Upper lobe of left lung (tissue), 6 donors: ENCODE results near the gene HCK. TPM values are rescaled to one million over a fixed set of nuclear protein-coding genes. Genes with fewer than 3 reads are reported as not detected.

Experiments used
- ATAC-seq, 2 donors: fragments of 200-7000 bp; cut with Tn5 transposase; one replicate each; pipeline ENCODE4 v1.9.1; 2022; ENCODE audit warnings: mild to moderate bottlenecking in 2 of 2, moderate library complexity in 2 of 2; ENCODE audit not compliant: low FRiP score in 2 of 2
- DNase-seq, 2 donors: peaks; one replicate each; pipeline ENCODE4 v3.0.0-alpha.2; 2019 to 2020
- H3K27ac ChIP-seq, 4 donors: fragments of 200-600 bp; sonication (generic); one replicate each; pipeline ENCODE4 v1.5.1; 2016 to 2019
- H3K27me3 ChIP-seq, 4 donors: fragments of 200-600 bp; sonication (generic); one replicate each; pipeline ENCODE4 v1.5.1; 2017 to 2019
- H3K36me3 ChIP-seq, 4 donors: fragments of 200-600 bp; sonication (generic); one replicate each; pipeline ENCODE4 v1.5.1; 2016 to 2019
- H3K4me1 ChIP-seq, 4 donors: fragments of 200-600 bp; sonication (generic); one replicate each; pipeline ENCODE4 v1.5.1; 2018 to 2019
- H3K4me3 ChIP-seq, 4 donors: fragments of 200-600 bp; sonication (generic); one replicate each; pipeline ENCODE4 v1.5.1; 2017 to 2019; ENCODE audit warnings: mild to moderate bottlenecking in 2 of 4, moderate library complexity in 1 of 4
- H3K9me3 ChIP-seq, 4 donors: fragments of 200-600 bp; sonication (generic); one replicate each; pipeline ENCODE4 v1.5.1; 2018 to 2019
- EP300 ChIP-seq, 4 donors: sonication (generic); formaldehyde crosslinking; IDR thresholded peaks; one replicate each; pipeline ENCODE4 v1.5.1; 2017; ENCODE audit warnings: antibody characterized with exemption in 4 of 4, control low read depth in 2 of 4
- POLR2A ChIP-seq, 4 donors: fragments of 450-650 bp; IDR thresholded peaks; one replicate each; pipeline ENCODE4 v1.5.1; 2016 to 2017; ENCODE audit warnings: antibody characterized with exemption in 4 of 4, mild to moderate bottlenecking in 2 of 4
- POLR2AphosphoS5 ChIP-seq, 2 donors: sonication (generic); formaldehyde crosslinking; IDR thresholded peaks; one replicate each; pipeline ENCODE4 v1.5.1; 2017; ENCODE audit warnings: antibody characterized with exemption in 2 of 2
- WGBS, 2 donors: methylation state at CpG; one replicate each; pipeline ENCODE4 v1.1.5; 2017 to 2018; 5-methylcytosine and 5-hydroxymethylcytosine counted together
- total RNA-seq, 6 donors: library from RNA; depleted of rRNA in 4 of 6; stranded (reverse); fragments of >200 nt in 4 of 6; gene quantifications; one replicate each; pipeline versions ENCODE4 v1.1.0 to v1.2.1, GENCODE V29; 2016 to 2021
- TF ChIP-seq, protein P1 (sequence below), 6 experiments: fragments of 450-650 bp in 4 of 6; fragments of 200-600 bp in 2 of 6; sonication (generic) in 2 of 6; IDR thresholded peaks; one replicate each; pipeline ENCODE4 v1.5.1; 2016 to 2019; ENCODE audit warnings: antibody characterized with exemption in 6 of 6
- donor health status: DM: no; HTN: no; CAD: no; lungs with moderate emphysema.
- donor health status: DM: no; HTN: yes; CAD: no; lungs with severe emphysema.

HCK gene
- total RNA-seq, 6 donors from 2014 or later = 27.7 to 93.9 (median 69.1) TPM

DNA sequence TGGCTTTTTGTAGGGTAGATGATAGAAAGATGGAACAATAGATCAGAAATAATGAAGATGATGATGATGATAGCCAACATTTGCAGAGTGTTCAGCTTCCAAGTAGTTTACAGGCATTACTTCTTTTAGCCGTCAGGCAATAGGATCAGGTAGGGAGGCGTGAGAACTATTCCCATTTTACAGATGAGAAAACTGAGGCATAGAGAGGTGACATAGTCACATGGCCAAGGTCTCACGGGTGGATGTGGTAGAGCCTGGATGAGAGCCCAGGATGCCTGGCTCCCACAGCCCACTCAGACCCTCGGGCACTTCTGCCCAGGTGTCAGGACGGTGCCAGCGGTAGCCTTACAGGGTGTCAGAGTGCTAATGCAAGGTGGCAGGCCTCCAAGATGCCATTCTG is 31.4 kb downstream of the HCK start:
- ATAC-seq = no peak
- Histone ChIP-seq H3K9me3 (no peaks in the 10 kb centered on the region), H3K4me3 (no peak overlapping the region), H3K27me3 (no peaks in the 10 kb centered on the region), H3K36me3 (no peaks in the 10 kb centered on the region), H3K4me1 (no peaks in the 10 kb centered on the region), H3K27ac (no peak overlapping the region)
- 84 to 87% methylated on average over 5 to 6 of the region's 6 CpGs for WGBS, 2 donors
- no peak for DNase-seq
- TF ChIP-seq POLR2A (IDR thresholded peaks at IDR 0.05) (no peak), POLR2AphosphoS5 (IDR thresholded peaks at IDR 0.05) (no peak), EP300 (IDR thresholded peaks at IDR 0.05) (no peak)
- TF ChIP-seq, protein P1, sequence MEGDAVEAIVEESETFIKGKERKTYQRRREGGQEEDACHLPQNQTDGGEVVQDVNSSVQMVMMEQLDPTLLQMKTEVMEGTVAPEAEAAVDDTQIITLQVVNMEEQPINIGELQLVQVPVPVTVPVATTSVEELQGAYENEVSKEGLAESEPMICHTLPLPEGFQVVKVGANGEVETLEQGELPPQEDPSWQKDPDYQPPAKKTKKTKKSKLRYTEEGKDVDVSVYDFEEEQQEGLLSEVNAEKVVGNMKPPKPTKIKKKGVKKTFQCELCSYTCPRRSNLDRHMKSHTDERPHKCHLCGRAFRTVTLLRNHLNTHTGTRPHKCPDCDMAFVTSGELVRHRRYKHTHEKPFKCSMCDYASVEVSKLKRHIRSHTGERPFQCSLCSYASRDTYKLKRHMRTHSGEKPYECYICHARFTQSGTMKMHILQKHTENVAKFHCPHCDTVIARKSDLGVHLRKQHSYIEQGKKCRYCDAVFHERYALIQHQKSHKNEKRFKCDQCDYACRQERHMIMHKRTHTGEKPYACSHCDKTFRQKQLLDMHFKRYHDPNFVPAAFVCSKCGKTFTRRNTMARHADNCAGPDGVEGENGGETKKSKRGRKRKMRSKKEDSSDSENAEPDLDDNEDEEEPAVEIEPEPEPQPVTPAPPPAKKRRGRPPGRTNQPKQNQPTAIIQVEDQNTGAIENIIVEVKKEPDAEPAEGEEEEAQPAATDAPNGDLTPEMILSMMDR (IDR thresholded peaks at IDR 0.05) = no peak

DNA sequence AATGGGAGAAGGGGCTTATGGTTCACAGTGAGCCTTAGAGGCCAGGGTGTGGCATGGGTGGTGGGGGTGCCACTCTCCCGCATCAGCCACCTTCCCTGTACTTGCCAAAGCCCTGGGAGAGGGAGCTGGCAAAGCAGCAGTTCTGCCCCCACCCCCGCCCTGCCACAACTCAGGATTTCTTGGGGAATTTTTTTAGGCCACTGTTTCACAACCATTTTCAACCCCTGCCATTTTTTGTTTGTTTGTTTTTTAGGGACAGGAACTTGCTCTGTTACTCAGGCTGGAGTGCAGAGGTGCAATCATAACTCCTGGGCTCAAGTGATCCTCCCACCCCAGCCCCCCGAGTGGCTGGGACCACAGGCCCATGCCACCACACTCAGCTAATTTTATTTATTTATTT is 35.0 kb downstream of the HCK start:
- H3K36me3 ChIP-seq = no peaks in the 10 kb centered on the region
- ATAC-seq (no peak), DNase-seq (no peak)
- no peak overlapping the region for H3K27ac ChIP-seq
- no peaks in the 10 kb centered on the region for H3K4me1 ChIP-seq
- 84 to 86% methylated on average over 3 of the region's 3 CpGs for WGBS, 2 donors
- no peaks in the 10 kb centered on the region for H3K9me3 ChIP-seq
- no peaks in the 10 kb centered on the region for H3K27me3 ChIP-seq
- no peak for TF ChIP-seq POLR2AphosphoS5 (IDR thresholded peaks at IDR 0.05)
- TF ChIP-seq, protein P1 (IDR thresholded peaks at IDR 0.05) = no peak
- no peak for TF ChIP-seq POLR2A (IDR thresholded peaks at IDR 0.05)
- no peak for TF ChIP-seq EP300 (IDR thresholded peaks at IDR 0.05)
- no peak overlapping the region for H3K4me3 ChIP-seq

DNA sequence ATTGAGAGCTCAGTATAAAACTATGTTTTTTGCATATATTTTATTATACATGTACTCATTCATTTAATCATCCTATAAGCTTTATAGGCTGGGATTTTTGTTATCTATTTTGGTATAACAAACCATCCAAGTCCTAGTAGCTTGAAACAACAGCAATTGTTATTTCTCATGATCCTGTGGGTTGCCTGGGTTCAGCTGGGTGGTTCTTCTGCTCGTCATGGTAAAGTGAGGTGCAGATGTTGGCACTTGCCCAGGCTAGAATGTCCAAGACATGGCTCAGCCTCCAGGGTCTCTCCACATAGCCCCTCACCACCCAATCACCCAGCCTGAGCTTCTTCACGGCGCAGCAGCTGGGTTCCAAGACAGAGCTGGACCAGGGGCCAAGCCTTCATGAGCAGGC is 36.7 kb downstream of the HCK start:
- Histone ChIP-seq H3K9me3 (no peaks in the 10 kb centered on the region), H3K27ac (no peak overlapping the region), H3K4me1 (no peaks in the 10 kb centered on the region), H3K36me3 (no peaks in the 10 kb centered on the region), H3K27me3 (no peaks in the 10 kb centered on the region), H3K4me3 (no peak overlapping the region)
- TF ChIP-seq EP300 (IDR thresholded peaks at IDR 0.05) (no peak), POLR2AphosphoS5 (IDR thresholded peaks at IDR 0.05) (no peak), POLR2A (IDR thresholded peaks at IDR 0.05) (no peak)
- TF ChIP-seq, protein P1 (IDR thresholded peaks at IDR 0.05) = no peak
- no peak for ATAC-seq
- 91% methylated on average over 3 of the region's 3 CpGs for WGBS, 2 donors
- no peak for DNase-seq

DNA sequence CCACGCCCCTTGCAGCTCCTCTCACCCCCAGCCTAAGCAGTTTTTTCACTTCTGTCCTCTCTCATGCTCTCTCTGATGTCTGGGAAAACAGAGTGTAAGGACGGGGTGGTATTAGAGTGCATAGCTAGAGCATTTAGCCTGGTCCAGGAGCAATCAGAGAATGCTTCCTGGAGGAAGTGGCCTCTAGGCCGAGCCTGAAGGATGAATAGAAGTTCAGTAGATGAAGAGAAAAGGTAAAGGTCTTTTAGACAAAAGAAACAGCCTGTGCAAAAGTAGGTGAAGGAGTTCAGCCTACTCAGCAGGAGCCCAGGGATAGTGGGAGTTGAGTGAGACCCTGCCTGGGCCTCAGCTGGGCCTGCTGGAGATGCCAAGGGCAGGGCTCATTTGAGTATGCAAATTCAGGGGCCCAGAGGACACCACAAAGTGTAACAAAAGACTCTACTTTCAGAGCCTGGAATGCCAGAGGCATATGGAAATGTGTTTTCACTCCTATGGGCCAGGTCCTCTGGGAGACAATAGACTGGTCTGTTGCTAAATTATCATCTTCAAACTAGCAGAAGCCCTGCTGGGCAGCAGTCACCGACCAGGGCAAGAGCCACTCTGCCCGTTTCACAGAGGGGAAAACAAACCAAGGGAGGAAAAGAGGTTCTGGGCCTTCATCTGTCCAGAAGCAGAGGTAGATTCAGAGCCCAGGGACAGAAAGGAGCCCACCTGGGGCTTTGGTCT is 37.8 kb downstream of the HCK start:
- no peak overlapping the region for H3K27ac ChIP-seq
- DNase-seq (no peak), ATAC-seq (no peak)
- no peak overlapping the region for H3K4me3 ChIP-seq
- no peak for TF ChIP-seq EP300 (IDR thresholded peaks at IDR 0.05)
- no peak for TF ChIP-seq POLR2AphosphoS5 (IDR thresholded peaks at IDR 0.05)
- TF ChIP-seq, protein P1 (IDR thresholded peaks at IDR 0.05) = no peak
- TF ChIP-seq POLR2A (IDR thresholded peaks at IDR 0.05) = no peak
- H3K27me3 ChIP-seq = no peaks in the 10 kb centered on the region
- no peaks in the 10 kb centered on the region for H3K36me3 ChIP-seq
- H3K9me3 ChIP-seq = no peaks in the 10 kb centered on the region
- 66 to 74% methylated on average over 5 of the region's 5 CpGs for WGBS, 2 donors
- no peaks in the 10 kb centered on the region for H3K4me1 ChIP-seq

DNA sequence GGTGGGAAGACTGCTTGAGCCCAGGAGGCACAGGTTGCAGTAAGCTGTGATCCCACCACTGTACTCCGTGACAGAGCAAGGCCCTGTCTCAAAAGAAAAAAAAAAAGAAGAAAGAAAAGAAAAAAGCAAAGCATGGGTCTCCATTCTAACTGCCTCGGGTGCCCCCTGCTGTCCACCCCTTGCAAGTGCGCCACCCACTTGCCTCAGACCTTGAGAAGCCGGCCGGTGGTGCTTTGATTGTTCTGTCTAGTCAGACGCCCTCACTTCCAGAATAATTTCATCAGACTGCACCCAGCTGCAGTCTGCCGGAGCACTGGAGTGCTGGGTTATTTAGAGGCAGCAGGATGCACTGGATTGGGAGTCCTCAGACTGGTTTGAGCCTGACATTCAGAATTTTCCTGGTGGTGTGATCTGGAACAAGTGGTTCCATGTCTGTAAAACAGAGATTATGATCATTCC is 39.9 kb downstream of the HCK start:
- H3K4me3 ChIP-seq = no peak overlapping the region
- no peak overlapping the region for H3K27ac ChIP-seq
- H3K36me3 ChIP-seq = no peaks in the 10 kb centered on the region
- TF ChIP-seq, protein P1 (IDR thresholded peaks at IDR 0.05) = peak; percentile 64 to 95 (median 68)
- TF ChIP-seq POLR2AphosphoS5 (IDR thresholded peaks at IDR 0.05) (no peak), EP300 (IDR thresholded peaks at IDR 0.05) (no peak)
- WGBS, 2 donors = 0 to 2% methylated on average over 6 of the region's 7 CpGs
- DNase-seq (peak; percentile 78 to 89), ATAC-seq (peak; percentile 67 to 89)
- no peaks in the 10 kb centered on the region for H3K9me3 ChIP-seq
- H3K4me1 ChIP-seq = no peaks in the 10 kb centered on the region
- no peaks in the 10 kb centered on the region for H3K27me3 ChIP-seq
